Measurements from ENCODE around the gene SHOX. TPM values are rescaled to one million over a fixed set of nuclear protein-coding genes. Genes with fewer than 3 reads are reported as not detected.

Gene SHOX
- polyA plus RNA-seq, 3 donors = not detected

DNA sequence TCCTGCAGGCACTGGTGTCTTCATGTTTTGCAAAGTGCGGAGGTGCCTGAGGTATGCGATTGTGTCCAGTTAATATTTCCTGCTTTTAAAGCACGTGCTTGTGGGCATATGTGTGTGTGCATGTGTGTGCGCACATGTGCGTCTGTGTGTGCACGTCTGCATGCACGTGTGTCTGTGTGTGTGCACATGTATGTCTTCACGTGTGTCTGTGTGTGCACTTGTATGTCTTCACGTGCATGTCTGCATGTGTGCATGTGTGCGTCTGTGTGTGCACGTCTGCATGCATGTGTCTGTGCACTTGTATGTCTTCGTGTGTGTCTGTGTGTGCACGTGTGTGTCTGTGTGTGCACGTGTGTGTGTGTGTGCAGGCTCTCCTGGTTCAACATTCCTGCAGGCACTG lies 49.5 kb downstream of the SHOX start:
- Mint-ChIP-seq H3K36me3 (no peaks in the 10 kb centered on the region), H3K27ac (no peak overlapping the region), H3K4me1 (peaks cover under 1% of the 10 kb centered on the region), H3K4me3 (no peak overlapping the region), H3K9me3 (peaks cover 0 to 12% (median 9%) of the 10 kb centered on the region in 7 donors), H3K27me3 (ENCODE audit: low read depth in 3 of 3) (peaks cover 12 to 21% (median 16%) of the 10 kb centered on the region in 3 donors)
- TF ChIP-seq, protein P1, sequence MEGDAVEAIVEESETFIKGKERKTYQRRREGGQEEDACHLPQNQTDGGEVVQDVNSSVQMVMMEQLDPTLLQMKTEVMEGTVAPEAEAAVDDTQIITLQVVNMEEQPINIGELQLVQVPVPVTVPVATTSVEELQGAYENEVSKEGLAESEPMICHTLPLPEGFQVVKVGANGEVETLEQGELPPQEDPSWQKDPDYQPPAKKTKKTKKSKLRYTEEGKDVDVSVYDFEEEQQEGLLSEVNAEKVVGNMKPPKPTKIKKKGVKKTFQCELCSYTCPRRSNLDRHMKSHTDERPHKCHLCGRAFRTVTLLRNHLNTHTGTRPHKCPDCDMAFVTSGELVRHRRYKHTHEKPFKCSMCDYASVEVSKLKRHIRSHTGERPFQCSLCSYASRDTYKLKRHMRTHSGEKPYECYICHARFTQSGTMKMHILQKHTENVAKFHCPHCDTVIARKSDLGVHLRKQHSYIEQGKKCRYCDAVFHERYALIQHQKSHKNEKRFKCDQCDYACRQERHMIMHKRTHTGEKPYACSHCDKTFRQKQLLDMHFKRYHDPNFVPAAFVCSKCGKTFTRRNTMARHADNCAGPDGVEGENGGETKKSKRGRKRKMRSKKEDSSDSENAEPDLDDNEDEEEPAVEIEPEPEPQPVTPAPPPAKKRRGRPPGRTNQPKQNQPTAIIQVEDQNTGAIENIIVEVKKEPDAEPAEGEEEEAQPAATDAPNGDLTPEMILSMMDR (IDR thresholded peaks at IDR 0.05) = no peak
- H3K4me1 ChIP-seq (ENCODE audit: control insufficient read depth in 1 of 2, insufficient read depth in 2 of 2, low read length in 2 of 2) = no peaks in the 10 kb centered on the region
- H4K20me1 ChIP-seq (ENCODE audit: insufficient read depth, low read length) = no peaks in the 10 kb centered on the region
- intact Hi-C loops (cut with micrococcal nuclease) = no loop called here
- H3K9me3 ChIP-seq (replicated peaks in 1 of 2; ENCODE audit: control insufficient read depth in 1 of 2, insufficient read depth in 1 of 2, low read length in 2 of 2) = peaks cover 11 to 19% of the 10 kb centered on the region in 2 donors
- no peak overlapping the region for H3K27ac ChIP-seq (ENCODE audit: low read depth in 1 of 2, low read length in 2 of 2)
- H3K27me3 ChIP-seq (ENCODE audit: control insufficient read depth in 2 of 2, insufficient read depth in 2 of 2, low read length in 2 of 2) = no peaks in the 10 kb centered on the region
- DNase-seq = no peak
- H3K9ac ChIP-seq (ENCODE audit: insufficient read depth, low read length, poor library complexity, severe bottlenecking) = no peak overlapping the region
- no peak overlapping the region for H2AFZ ChIP-seq (ENCODE audit: insufficient read depth, low read depth, low read length, poor library complexity, severe bottlenecking)
- H3K79me2 ChIP-seq (ENCODE audit: insufficient read depth, low read length) = no peaks in the 10 kb centered on the region
- 95% methylated on average over 14 of the region's 14 CpGs for WGBS (ENCODE audit: insufficient coverage)
- H3K36me3 ChIP-seq (replicated peaks in 1 of 2; ENCODE audit: control insufficient read depth in 1 of 2, insufficient read depth in 2 of 2, low read length in 2 of 2) = no peaks in the 10 kb centered on the region
- H3K4me3 ChIP-seq (replicated peaks in 1 of 3; ENCODE audit: low read depth in 2 of 3, low read length in 3 of 3) = no peak overlapping the region
- H3K4me2 ChIP-seq (replicated peaks; ENCODE audit: extremely low read depth, low read length, poor library complexity, severe bottlenecking) = no peak overlapping the region

DNA sequence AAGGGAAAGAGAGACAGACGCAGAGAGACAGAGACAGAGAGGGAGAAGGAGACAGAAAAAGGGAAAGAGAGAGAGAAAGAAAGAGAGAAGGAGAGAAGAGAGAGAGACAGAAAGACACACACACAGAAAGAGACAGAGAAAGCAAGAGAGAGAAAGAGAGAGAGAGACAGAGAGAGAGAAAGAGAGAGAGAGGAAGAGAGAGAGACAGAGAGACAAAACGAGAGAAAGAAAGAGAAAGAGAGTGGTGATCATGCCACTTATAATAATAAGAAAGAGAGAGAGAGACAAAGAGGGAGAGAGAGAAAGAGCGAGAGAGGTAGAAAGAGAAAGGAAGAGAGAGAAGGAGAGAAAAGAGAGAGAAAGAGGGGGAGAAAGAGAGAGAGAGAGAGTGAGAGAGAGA lies 51.4 kb downstream of the SHOX start:
- Mint-ChIP-seq H3K27me3 (ENCODE audit: low read depth in 3 of 3) (peaks cover 13 to 22% (median 14%) of the 10 kb centered on the region in 3 donors), H3K36me3 (no peaks in the 10 kb centered on the region), H3K4me1 (no peaks in the 10 kb centered on the region), H3K27ac (no peak overlapping the region), H3K9me3 (peaks cover 3 to 18% (median 12%) of the 10 kb centered on the region in 7 donors), H3K4me3 (no peak overlapping the region)
- Histone ChIP-seq H3K4me1 (ENCODE audit: control insufficient read depth in 1 of 2, insufficient read depth in 2 of 2, low read length in 2 of 2) (no peaks in the 10 kb centered on the region), H3K27ac (ENCODE audit: low read depth in 1 of 2, low read length in 2 of 2) (no peak overlapping the region), H3K4me2 (replicated peaks; ENCODE audit: extremely low read depth, low read length, poor library complexity, severe bottlenecking) (no peak overlapping the region), H2AFZ (ENCODE audit: insufficient read depth, low read depth, low read length, poor library complexity, severe bottlenecking) (no peak overlapping the region), H3K79me2 (ENCODE audit: insufficient read depth, low read length) (no peaks in the 10 kb centered on the region), H3K4me3 (replicated peaks in 1 of 3; ENCODE audit: low read depth in 2 of 3, low read length in 3 of 3) (no peak overlapping the region), H3K27me3 (ENCODE audit: control insufficient read depth in 2 of 2, insufficient read depth in 2 of 2, low read length in 2 of 2) (no peaks in the 10 kb centered on the region), H3K36me3 (replicated peaks in 1 of 2; ENCODE audit: control insufficient read depth in 1 of 2, insufficient read depth in 2 of 2, low read length in 2 of 2) (no peaks in the 10 kb centered on the region), H3K9ac (ENCODE audit: insufficient read depth, low read length, poor library complexity, severe bottlenecking) (no peak overlapping the region), H3K9me3 (replicated peaks in 1 of 2; ENCODE audit: control insufficient read depth in 1 of 2, insufficient read depth in 1 of 2, low read length in 2 of 2) (peaks cover 11 to 19% of the 10 kb centered on the region in 2 donors), H4K20me1 (ENCODE audit: insufficient read depth, low read length) (no peaks in the 10 kb centered on the region)
- intact Hi-C loops (cut with micrococcal nuclease) = no loop called here
- TF ChIP-seq, protein P1 (IDR thresholded peaks at IDR 0.05) = no peak
- 88% methylated on average over 2 of the region's 3 CpGs for WGBS (ENCODE audit: insufficient coverage)
- no peak for DNase-seq

All from CD14-positive monocyte (primary cell).